Vagina (tissue), 2 donors: ENCODE results near the gene MED17.

Source experiments
- POLR2A ChIP-seq, 2 donors: fragments of 450-650 bp; IDR thresholded peaks; one replicate each; pipeline ENCODE4 v1.6.1; 2017; ENCODE audit warnings: antibody characterized with exemption in 2 of 2, mild to moderate bottlenecking in 2 of 2, moderate library complexity in 2 of 2
- TF ChIP-seq, protein P1 (sequence below), 3 experiments: fragments of 450-650 bp in 2 of 3; fragments of 200-600 bp in 1 of 3; sonication (generic) in 1 of 3; IDR thresholded peaks; one replicate each; pipeline ENCODE4 v1.5.1; 2017 to 2019; ENCODE audit warnings: antibody characterized with exemption in 3 of 3, mild to moderate bottlenecking in 2 of 3, moderate library complexity in 2 of 3

DNA sequence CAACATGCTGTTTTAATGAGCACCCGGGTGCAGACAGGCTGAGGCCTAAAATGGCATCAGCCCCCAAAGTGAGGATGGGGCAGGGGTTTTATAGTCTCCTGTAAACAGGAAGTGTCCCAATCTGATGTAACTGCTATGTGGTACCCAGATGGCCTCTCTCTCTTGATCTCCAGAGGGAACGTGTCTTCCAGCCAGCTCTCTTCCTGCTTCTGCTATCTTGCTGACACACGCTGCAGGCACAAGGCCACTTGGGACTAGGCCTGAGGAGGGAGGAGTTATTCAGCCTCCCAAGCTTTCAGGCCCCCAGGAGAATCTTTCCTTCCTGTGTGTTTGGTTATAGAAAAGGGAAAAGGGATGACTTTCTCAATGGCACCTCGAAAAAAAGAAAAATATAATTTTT lies 77.7 kb downstream of the MED17 start:
- TF ChIP-seq POLR2A (IDR thresholded peaks at IDR 0.05) = no peak
- TF ChIP-seq, protein P1, sequence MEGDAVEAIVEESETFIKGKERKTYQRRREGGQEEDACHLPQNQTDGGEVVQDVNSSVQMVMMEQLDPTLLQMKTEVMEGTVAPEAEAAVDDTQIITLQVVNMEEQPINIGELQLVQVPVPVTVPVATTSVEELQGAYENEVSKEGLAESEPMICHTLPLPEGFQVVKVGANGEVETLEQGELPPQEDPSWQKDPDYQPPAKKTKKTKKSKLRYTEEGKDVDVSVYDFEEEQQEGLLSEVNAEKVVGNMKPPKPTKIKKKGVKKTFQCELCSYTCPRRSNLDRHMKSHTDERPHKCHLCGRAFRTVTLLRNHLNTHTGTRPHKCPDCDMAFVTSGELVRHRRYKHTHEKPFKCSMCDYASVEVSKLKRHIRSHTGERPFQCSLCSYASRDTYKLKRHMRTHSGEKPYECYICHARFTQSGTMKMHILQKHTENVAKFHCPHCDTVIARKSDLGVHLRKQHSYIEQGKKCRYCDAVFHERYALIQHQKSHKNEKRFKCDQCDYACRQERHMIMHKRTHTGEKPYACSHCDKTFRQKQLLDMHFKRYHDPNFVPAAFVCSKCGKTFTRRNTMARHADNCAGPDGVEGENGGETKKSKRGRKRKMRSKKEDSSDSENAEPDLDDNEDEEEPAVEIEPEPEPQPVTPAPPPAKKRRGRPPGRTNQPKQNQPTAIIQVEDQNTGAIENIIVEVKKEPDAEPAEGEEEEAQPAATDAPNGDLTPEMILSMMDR (IDR thresholded peaks at IDR 0.05) = no peak
